Astrocyte (in vitro differentiated cells and primary cell): ENCODE data around the gene F5. TPM values are rescaled to one million over a fixed set of nuclear protein-coding genes. Genes with fewer than 3 reads are reported as not detected.
"Not testable (repeated sequence)": the region's sequence is repeated elsewhere in the genome, so short reads cannot be mapped to it uniquely, and the experiment has no call there.

Experiments
- DNase-seq: peaks from one replicate; pipeline ENCODE4 v3.0.0-alpha.2; 2010; ENCODE audit warnings: low read depth
- FAIRE-seq: peaks from 2 replicates; lab custom pipeline; 2011; peaks lifted over from hg19 to GRCh38; lab: Jason Lieb, UNC
- H2AFZ ChIP-seq: 2 replicates; pipeline ENCODE4 v1.6.0; 2012; ENCODE audit warnings: low read depth, low read length, inconsistent platforms
- H3K27ac ChIP-seq: 2 replicates; pipeline ENCODE4 v1.5.1; 2011; ENCODE audit warnings: low read depth, low read length, inconsistent platforms
- H3K27me3 ChIP-seq: 2 replicates; pipeline ENCODE4 v1.6.0; 2011; ENCODE audit warnings: low read length, inconsistent platforms; ENCODE audit not compliant: insufficient read depth
- H3K36me3 ChIP-seq: 2 replicates; pipeline ENCODE4 v1.5.1; 2011; ENCODE audit warnings: low read length, inconsistent platforms; ENCODE audit not compliant: insufficient read depth
- H3K4me1 ChIP-seq: 2 replicates; pipeline ENCODE4 v1.5.1; 2011; ENCODE audit warnings: low read length, inconsistent platforms; ENCODE audit not compliant: insufficient read depth
- H3K4me2 ChIP-seq: 2 replicates; pipeline ENCODE4 v1.6.0; 2012; ENCODE audit warnings: low read length, inconsistent platforms
- H3K4me3 ChIP-seq: 2 replicates; pipeline ENCODE4 v1.5.1; 2011; ENCODE audit warnings: low read depth, mild to moderate bottlenecking, low read length, inconsistent platforms; ENCODE audit not compliant: insufficient read depth
- H3K79me2 ChIP-seq: 2 replicates; pipeline ENCODE4 v1.6.0; 2012; ENCODE audit warnings: mild to moderate bottlenecking, low read length, inconsistent platforms; ENCODE audit not compliant: insufficient read depth
- H3K9ac ChIP-seq: 2 replicates; pipeline ENCODE4 v1.6.0; 2012; ENCODE audit warnings: mild to moderate bottlenecking, low read length, inconsistent platforms
- H3K9me3 ChIP-seq: 2 replicates; pipeline ENCODE4 v1.5.1; 2012; ENCODE audit warnings: low read depth, mild to moderate bottlenecking, low read length, inconsistent platforms; ENCODE audit not compliant: insufficient read depth
- H4K20me1 ChIP-seq: 2 replicates; pipeline ENCODE4 v1.6.0; 2012; ENCODE audit warnings: low read length, inconsistent platforms; ENCODE audit not compliant: insufficient read depth
- H3K27ac Mint-ChIP-seq: one replicate; pipeline ENCODE4 v1.8.0; 2021; ENCODE audit warnings: mild to moderate bottlenecking, mixed read lengths; ENCODE audit not compliant: unreplicated experiment
- H3K27me3 Mint-ChIP-seq: one replicate; pipeline ENCODE4 v1.8.0; 2021; ENCODE audit warnings: low read depth, mixed read lengths; ENCODE audit not compliant: unreplicated experiment
- H3K36me3 Mint-ChIP-seq: one replicate; pipeline ENCODE4 v1.8.0; 2021; ENCODE audit warnings: low read depth, mixed read lengths; ENCODE audit not compliant: unreplicated experiment
- H3K4me1 Mint-ChIP-seq: one replicate; pipeline ENCODE4 v1.8.0; 2021; ENCODE audit warnings: low read depth, mixed read lengths; ENCODE audit not compliant: unreplicated experiment
- H3K4me3 Mint-ChIP-seq: one replicate; pipeline ENCODE4 v1.8.0; 2021; ENCODE audit warnings: mild to moderate bottlenecking, moderate library complexity, mixed read lengths; ENCODE audit not compliant: unreplicated experiment
- H3K9me3 Mint-ChIP-seq: one replicate; pipeline ENCODE4 v1.8.0; 2021; ENCODE audit warnings: mild to moderate bottlenecking, mixed read lengths; ENCODE audit not compliant: unreplicated experiment
- CTCF ChIP-seq: IDR thresholded peaks from 2 replicates; pipeline ENCODE4 v1.5.1; 2011; ENCODE audit warnings: low read depth, mild to moderate bottlenecking, inconsistent platforms, low read length, moderate library complexity; ENCODE audit not compliant: insufficient read depth
- EZH2 ChIP-seq: IDR thresholded peaks from 2 replicates; pipeline ENCODE4 v1.6.1; 2012; ENCODE audit warnings: mild to moderate bottlenecking, low read length, inconsistent platforms; ENCODE audit not compliant: insufficient read depth
- total RNA-seq: library from RNA; stranded (reverse); gene quantifications from 2 replicates; pipeline ENCODE4 v1.2.1, GENCODE V29; 2021

The F5 gene
- total RNA-seq, 1 donor from 2014 or later = 0.18 TPM

- no peaks in the 10 kb centered on the region for H3K36me3 ChIP-seq
- no peak overlapping the region for H3K9ac ChIP-seq
- peaks cover 10% of the 10 kb centered on the region for H3K4me1 Mint-ChIP-seq
- H3K4me2 ChIP-seq = no peak overlapping the region
- FAIRE-seq (no peak), DNase-seq (no peak)
- H3K4me3 Mint-ChIP-seq = no peak overlapping the region
- no peaks in the 10 kb centered on the region for H3K9me3 Mint-ChIP-seq
- no peak overlapping the region for H3K27ac ChIP-seq
- H3K4me1 ChIP-seq = no peaks in the 10 kb centered on the region
- no peaks in the 10 kb centered on the region for H3K9me3 ChIP-seq
- H4K20me1 ChIP-seq = no peaks in the 10 kb centered on the region
- H3K36me3 Mint-ChIP-seq = no peaks in the 10 kb centered on the region
- no peaks in the 10 kb centered on the region for H3K27me3 ChIP-seq
- no peaks in the 10 kb centered on the region for H3K79me2 ChIP-seq
- H3K27me3 Mint-ChIP-seq = no peaks in the 10 kb centered on the region
- no peak overlapping the region for H3K27ac Mint-ChIP-seq
- no peak for TF ChIP-seq EZH2
- TF ChIP-seq CTCF = no peak
- no peak overlapping the region for H3K4me3 ChIP-seq
- no peak overlapping the region for H2AFZ ChIP-seq
These were observed 40.8 kb downstream of the F5 start for GRCh38 chr1:169545472-169545871.

DNA sequence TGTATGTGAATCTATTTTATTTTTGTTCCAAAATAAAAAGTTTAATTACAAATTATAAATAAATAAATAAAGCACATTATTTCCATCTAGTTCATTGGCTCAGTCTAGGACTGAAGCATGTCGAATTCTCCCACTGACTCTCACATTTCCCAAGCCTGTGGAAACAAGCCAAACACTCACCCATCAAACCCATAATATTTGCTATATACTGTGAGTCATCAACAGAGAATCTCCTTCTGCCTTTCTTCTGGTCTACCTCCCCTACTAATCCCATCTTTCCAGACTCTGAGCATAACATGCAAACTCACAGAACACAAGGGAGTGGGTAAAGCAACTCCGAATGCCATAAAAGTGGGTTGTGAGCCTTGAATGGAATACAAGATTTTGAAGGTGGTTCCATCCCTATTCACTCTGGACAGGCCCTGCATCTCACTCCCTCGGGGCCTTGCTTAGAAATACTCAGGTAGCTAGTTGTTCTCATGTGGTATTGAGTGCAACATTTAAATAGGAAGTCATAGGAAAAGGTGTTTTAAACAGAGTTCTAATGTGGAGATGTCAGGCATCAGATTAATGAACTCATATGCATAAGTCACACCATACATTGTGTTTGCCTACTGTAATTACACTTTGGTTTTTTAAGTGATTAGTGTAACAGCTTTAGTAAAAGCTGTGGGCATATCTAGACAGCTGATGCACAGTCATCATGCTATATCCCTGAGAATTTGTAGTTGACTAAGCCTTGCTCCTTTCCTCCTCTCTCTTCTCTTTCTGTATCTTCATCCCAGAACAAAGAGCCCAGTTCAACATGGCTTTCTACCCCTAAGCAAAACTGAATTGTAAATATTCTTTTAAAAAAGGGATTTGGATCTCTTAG is 47.0 kb downstream of the F5 start:
- H3K79me2 ChIP-seq = no peaks in the 10 kb centered on the region
- TF ChIP-seq CTCF (no peak), EZH2 (no peak)
- no peaks in the 10 kb centered on the region for H3K27me3 ChIP-seq
- no peak overlapping the region for H3K9ac ChIP-seq
- Mint-ChIP-seq H3K9me3 (no peaks in the 10 kb centered on the region), H3K4me3 (no peak overlapping the region), H3K27ac (peak overlapping the region; percentile 89), H3K4me1 (peaks cover 22% of the 10 kb centered on the region), H3K27me3 (no peaks in the 10 kb centered on the region), H3K36me3 (no peaks in the 10 kb centered on the region)
- H3K4me3 ChIP-seq = no peak overlapping the region
- H4K20me1 ChIP-seq = no peaks in the 10 kb centered on the region
- no peak overlapping the region for H2AFZ ChIP-seq
- DNase-seq (peak; percentile 89), FAIRE-seq (peak; percentile 26)
- H3K36me3 ChIP-seq = no peaks in the 10 kb centered on the region
- H3K27ac ChIP-seq = no peak overlapping the region
- peak overlapping the region; percentile 35 for H3K4me2 ChIP-seq
- no peaks in the 10 kb centered on the region for H3K9me3 ChIP-seq
- H3K4me1 ChIP-seq = peaks cover 4% of the 10 kb centered on the region

DNA sequence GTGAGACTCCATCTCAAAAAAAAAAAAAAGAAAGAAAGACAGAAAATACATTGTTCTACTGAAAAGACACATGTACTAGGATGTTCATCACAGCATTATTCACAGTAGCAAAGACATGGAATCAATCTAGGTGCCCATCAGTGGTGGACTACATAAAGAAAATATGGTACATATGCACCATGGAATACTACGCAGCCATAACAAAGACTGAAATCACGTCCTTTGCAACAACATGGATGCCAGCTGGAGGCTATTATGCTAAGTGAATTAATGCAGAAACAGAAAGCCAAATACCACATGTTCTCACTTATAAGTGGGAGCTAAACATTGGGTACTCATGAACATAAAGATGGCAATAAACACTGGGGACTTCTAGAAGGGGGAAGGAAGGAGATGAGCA is 51.6 kb downstream of the F5 start:
- Mint-ChIP-seq H3K4me1 (peaks cover 27% of the 10 kb centered on the region), H3K27me3 (no peaks in the 10 kb centered on the region), H3K36me3 (no peaks in the 10 kb centered on the region), H3K4me3 (no peak overlapping the region), H3K27ac (no peak overlapping the region), H3K9me3 (peaks cover 2% of the 10 kb centered on the region)
- Histone ChIP-seq H2AFZ (no peak overlapping the region), H3K79me2 (no peaks in the 10 kb centered on the region), H3K9me3 (no peaks in the 10 kb centered on the region), H3K4me1 (peaks cover 4% of the 10 kb centered on the region), H3K9ac (no peak overlapping the region), H4K20me1 (no peaks in the 10 kb centered on the region), H3K36me3 (no peaks in the 10 kb centered on the region), H3K4me2 (no peak overlapping the region), H3K27ac (no peak overlapping the region), H3K4me3 (no peak overlapping the region), H3K27me3 (no peaks in the 10 kb centered on the region)
- no peak for FAIRE-seq
- DNase-seq = no peak
- no peak for TF ChIP-seq EZH2
- TF ChIP-seq CTCF = no peak

- H3K9me3 Mint-ChIP-seq, H3K9me3 ChIP-seq, H3K4me3 ChIP-seq, H2AFZ ChIP-seq, FAIRE-seq, H3K36me3 ChIP-seq, H3K36me3 Mint-ChIP-seq, H3K4me1 ChIP-seq, H3K27me3 ChIP-seq, H3K4me3 Mint-ChIP-seq, H3K9ac ChIP-seq, H3K4me2 ChIP-seq, H3K27me3 Mint-ChIP-seq, DNase-seq, H3K79me2 ChIP-seq, H4K20me1 ChIP-seq, H3K27ac ChIP-seq: not testable (repeated sequence)
- Mint-ChIP-seq H3K27ac (peak overlapping the region; percentile 13), H3K4me1 (peaks cover 28% of the 10 kb centered on the region)
These were observed 52.6 kb downstream of the F5 start for GRCh38 chr1:169533528-169534190.
